ENCODE results near the gene GPR84. TPM values are rescaled to one million over a fixed set of nuclear protein-coding genes. Genes with fewer than 3 reads are reported as not detected.

GPR84 gene
- total RNA-seq, 4 donors from 2014 or later, result 0.39 to 0.40 TPM; not detected in 2

GRCh38 chr12:54350743-54351142 is 13.5 kb downstream of the GPR84 start:
- intact Hi-C loops (cut with DNase I), result no loop called here
- H3K27ac ChIP-seq, result peak overlapping the region; percentile 79 to 93 (median 90)

DNA sequence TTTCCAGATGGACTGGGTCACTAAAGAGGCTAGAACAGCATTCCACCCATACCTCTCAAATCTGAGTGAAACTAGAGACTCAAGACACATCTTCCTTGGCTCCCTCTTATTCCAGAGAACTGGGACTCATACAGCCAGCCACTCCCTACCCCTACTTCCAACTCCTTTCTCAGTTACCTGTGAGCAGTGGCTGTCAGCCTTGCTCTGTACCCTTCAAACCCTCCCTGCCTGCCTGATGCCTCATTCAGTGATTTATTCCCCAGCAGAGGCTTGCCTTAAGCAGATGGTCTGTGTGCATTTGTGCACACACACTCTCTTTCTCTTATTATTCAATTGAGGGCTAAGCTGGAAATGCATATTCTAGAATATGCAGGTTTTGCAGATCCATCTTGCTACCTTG is 14.6 kb downstream of the GPR84 start:
- peaks cover 49 to 51% of the 10 kb centered on the region in 2 donors for H3K36me3 ChIP-seq

More at GRCh38 chr12:54350743-54351142, 13.5 kb downstream of the GPR84 start:
- H3K27me3 ChIP-seq, result no peaks in the 10 kb centered on the region
- peaks cover 38 to 44% of the 10 kb centered on the region in 2 donors for H3K36me3 ChIP-seq
- peak; percentile 81 to 83 for DNase-seq
- H3K4me3 ChIP-seq (replicated peaks in 1 of 3), result no peak overlapping the region
- H3K4me1 ChIP-seq, result peaks cover 51 to 69% of the 10 kb centered on the region in 2 donors
- TF ChIP-seq, protein P1, sequence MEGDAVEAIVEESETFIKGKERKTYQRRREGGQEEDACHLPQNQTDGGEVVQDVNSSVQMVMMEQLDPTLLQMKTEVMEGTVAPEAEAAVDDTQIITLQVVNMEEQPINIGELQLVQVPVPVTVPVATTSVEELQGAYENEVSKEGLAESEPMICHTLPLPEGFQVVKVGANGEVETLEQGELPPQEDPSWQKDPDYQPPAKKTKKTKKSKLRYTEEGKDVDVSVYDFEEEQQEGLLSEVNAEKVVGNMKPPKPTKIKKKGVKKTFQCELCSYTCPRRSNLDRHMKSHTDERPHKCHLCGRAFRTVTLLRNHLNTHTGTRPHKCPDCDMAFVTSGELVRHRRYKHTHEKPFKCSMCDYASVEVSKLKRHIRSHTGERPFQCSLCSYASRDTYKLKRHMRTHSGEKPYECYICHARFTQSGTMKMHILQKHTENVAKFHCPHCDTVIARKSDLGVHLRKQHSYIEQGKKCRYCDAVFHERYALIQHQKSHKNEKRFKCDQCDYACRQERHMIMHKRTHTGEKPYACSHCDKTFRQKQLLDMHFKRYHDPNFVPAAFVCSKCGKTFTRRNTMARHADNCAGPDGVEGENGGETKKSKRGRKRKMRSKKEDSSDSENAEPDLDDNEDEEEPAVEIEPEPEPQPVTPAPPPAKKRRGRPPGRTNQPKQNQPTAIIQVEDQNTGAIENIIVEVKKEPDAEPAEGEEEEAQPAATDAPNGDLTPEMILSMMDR (IDR thresholded peaks at IDR 0.05), result no peak
- no peak for TF ChIP-seq POLR2A (IDR thresholded peaks at IDR 0.05)
- no peaks in the 10 kb centered on the region for H3K9me3 ChIP-seq
- 24 to 42% methylated on average over 3 of the region's 3 CpGs for WGBS, 2 donors

DNA sequence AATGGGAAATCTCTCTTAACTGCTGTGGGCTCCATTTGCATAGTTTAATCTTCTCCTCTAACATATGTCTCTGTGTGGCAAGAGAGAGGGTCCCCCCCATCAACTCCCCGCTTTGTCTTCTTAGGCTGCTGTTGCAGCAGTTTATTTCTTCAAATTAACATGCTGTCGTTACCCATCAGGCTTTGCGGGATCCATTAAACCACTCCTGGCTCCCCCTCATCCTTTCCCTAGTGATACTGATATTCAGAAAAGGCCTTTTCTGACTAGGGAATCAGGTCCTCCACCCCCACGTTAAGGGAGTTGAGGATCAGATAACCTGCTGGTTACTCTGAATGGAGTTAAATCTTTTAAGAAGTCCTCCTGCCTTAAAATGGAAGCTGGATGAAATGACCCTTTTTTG is 15.2 kb downstream of the GPR84 start:
- WGBS, 2 donors, result 83 to 86% methylated on average over 4 of the region's 4 CpGs
- Histone ChIP-seq H3K9me3 (no peaks in the 10 kb centered on the region), H3K4me1 (peaks cover 49 to 55% of the 10 kb centered on the region in 2 donors), H3K36me3 (peaks cover 49 to 51% of the 10 kb centered on the region in 2 donors), H3K27me3 (no peaks in the 10 kb centered on the region), H3K4me3 (replicated peaks in 1 of 3) (no peak overlapping the region), H3K27ac (peak overlapping the region; percentile 79 to 93 (median 90))
- TF ChIP-seq POLR2A (IDR thresholded peaks at IDR 0.05), result no peak
- TF ChIP-seq, protein P1 (IDR thresholded peaks at IDR 0.05), result no peak
- no peak for DNase-seq
- intact Hi-C loops (cut with DNase I), result no loop called here

More for the DNA sequence above, 14.6 kb downstream of the GPR84 start:
- H3K4me1 ChIP-seq, result peaks cover 51 to 59% of the 10 kb centered on the region in 2 donors
- intact Hi-C loops (cut with DNase I), result no loop called here
- H3K27me3 ChIP-seq, result no peaks in the 10 kb centered on the region
- no peak overlapping the region for H3K4me3 ChIP-seq (replicated peaks in 1 of 3)
- TF ChIP-seq, protein P1 (IDR thresholded peaks at IDR 0.05), result no peak
- no peak for TF ChIP-seq POLR2A (IDR thresholded peaks at IDR 0.05)
- no peak for DNase-seq
- H3K27ac ChIP-seq, result peak overlapping the region; percentile 79 to 93 (median 90)
- H3K9me3 ChIP-seq, result no peaks in the 10 kb centered on the region

GRCh38 chr12:54341378-54342300 is 22.6 kb downstream of the GPR84 start:
- Histone ChIP-seq H3K36me3 (peaks cover 30 to 38% of the 10 kb centered on the region in 2 donors), H3K4me1 (peaks cover 29 to 32% of the 10 kb centered on the region in 2 donors), H3K9me3 (no peaks in the 10 kb centered on the region), H3K4me3 (replicated peaks in 1 of 3) (no peak overlapping the region), H3K27me3 (no peaks in the 10 kb centered on the region), H3K27ac (no peak overlapping the region)
- TF ChIP-seq, protein P1 (IDR thresholded peaks at IDR 0.05), result no peak
- no peak for TF ChIP-seq POLR2A (IDR thresholded peaks at IDR 0.05)
- WGBS, 2 donors, result 80 to 83% methylated on average over 9 of the region's 9 CpGs
- intact Hi-C loops (cut with DNase I), result no loop called here
- no peak for DNase-seq

DNA sequence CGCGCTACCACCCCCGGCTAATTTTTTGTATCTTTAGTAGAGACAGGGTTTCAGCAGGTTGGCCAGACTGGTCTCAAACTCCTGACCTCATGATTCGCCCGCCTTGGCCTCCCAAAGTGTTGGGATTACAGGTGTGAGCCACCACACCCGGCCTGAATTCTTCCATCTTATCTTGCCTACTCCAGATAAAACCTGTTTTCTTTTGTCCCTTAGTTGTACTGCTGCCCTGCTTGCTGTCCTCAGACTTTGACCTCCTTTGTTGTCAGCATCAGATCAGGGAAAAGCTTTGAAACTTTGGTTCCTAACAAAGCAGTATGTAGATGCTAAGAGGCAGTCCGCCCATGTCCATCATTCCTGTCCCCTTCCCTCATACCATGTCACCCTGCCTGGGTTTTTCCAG is 23.4 kb downstream of the GPR84 start:
- Histone ChIP-seq H3K36me3 (peaks cover 27 to 32% of the 10 kb centered on the region in 2 donors), H3K27ac (no peak overlapping the region), H3K9me3 (no peaks in the 10 kb centered on the region), H3K27me3 (no peaks in the 10 kb centered on the region), H3K4me1 (peaks cover 32 to 40% of the 10 kb centered on the region in 2 donors), H3K4me3 (replicated peaks in 1 of 3) (no peak overlapping the region)
- WGBS, 2 donors, result 94 to 95% methylated on average over 7 of the region's 7 CpGs
- TF ChIP-seq, protein P1 (IDR thresholded peaks at IDR 0.05), result no peak
- TF ChIP-seq POLR2A (IDR thresholded peaks at IDR 0.05), result no peak
- no peak for DNase-seq
- intact Hi-C loops (cut with DNase I), result no loop called here

Data from thyroid gland (tissue), 4 donors.